ENCODE results near the gene CYGB. TPM values are rescaled to one million over a fixed set of nuclear protein-coding genes. Genes with fewer than 3 reads are reported as not detected.
A peak's percentile ranks its signal among the peaks of the same experiment; 100 is the strongest.

CYGB gene
- polyA plus RNA-seq, 1 of the 3 experiments (the other 2 are of a cell fraction) = 1.7 TPM

DNA sequence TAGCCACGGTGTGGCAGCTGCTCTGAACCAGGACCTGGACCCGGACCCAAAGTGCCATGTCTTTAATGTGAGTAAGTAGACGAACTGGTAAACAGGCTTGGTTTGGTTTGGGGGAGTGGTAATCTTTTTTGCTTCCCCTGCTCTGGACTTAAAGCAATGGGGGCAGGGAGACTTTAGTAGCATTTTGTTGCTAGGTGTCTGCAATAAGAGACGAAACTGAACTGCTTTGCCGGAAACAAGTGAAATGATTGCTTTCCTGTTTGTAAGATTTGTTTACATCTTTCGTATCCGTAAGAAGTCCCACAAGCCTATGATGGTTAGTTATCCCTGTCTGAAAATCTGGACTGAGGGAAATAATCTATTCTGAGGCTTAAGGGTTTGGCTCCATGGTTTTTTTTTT is 23.8 kb upstream of the CYGB start:
- WGBS (ENCODE audit: low lambda C conversion rate) = 86% methylated on average over 7 of the region's 7 CpGs
- no peak for DNase-seq
- no peaks in the 10 kb centered on the region for H3K9me2 ChIP-seq
- H2AFZ ChIP-seq (ENCODE audit: low read depth) = no peak overlapping the region
- H3K79me2 ChIP-seq (ENCODE audit: insufficient read depth) = peaks cover 60% of the 10 kb centered on the region
- H3K27ac ChIP-seq (ENCODE audit: low read depth in 2 of 2, low read length in 1 of 2) = peak overlapping the region; percentile 73 to 76
- H3F3A ChIP-seq (replicated peaks; ENCODE audit: insufficient read depth) = peaks cover 46% of the 10 kb centered on the region
- POLR2A ChIA-PET = no interaction called here
- TF ChIP-seq CHD2 (IDR thresholded peaks at IDR 0.05; ENCODE audit: low read length, partially characterized antibody) = no peak
- peaks cover 30 to 32% of the 10 kb centered on the region in 2 experiments for H3K4me1 ChIP-seq (ENCODE audit: control insufficient read depth in 1 of 2, insufficient read depth in 2 of 2, low read depth in 1 of 2, low read length in 1 of 2)
- H3K9me3 ChIP-seq = no peaks in the 10 kb centered on the region
- CTCF ChIA-PET = interaction anchor here (1.1 to 14.5 kb wide), 7 partner anchors 8 to 152 kb away, joined by 3 to 319 read pairs (median 105); partner anchors contain the start of gene MXRA7
- H3K9ac ChIP-seq = peak overlapping the region; percentile 33; the same call in 1 of the 2 replicates
- peaks cover 62% of the 10 kb centered on the region for H4K20me1 ChIP-seq (ENCODE audit: insufficient read depth)
- H3K4me2 ChIP-seq = peak overlapping the region; percentile 79
- H3K27me3 ChIP-seq (ENCODE audit: insufficient read depth) = no peaks in the 10 kb centered on the region
- peaks cover 36 to 42% of the 10 kb centered on the region in 2 experiments for H3K36me3 ChIP-seq (replicated peaks in 1 of 2; ENCODE audit: control insufficient read depth in 1 of 2, insufficient read depth in 2 of 2, low read length in 1 of 2)
- H3K4me3 ChIP-seq (ENCODE audit: low read depth in 2 of 2, low read length in 1 of 2) = 0 out of 4 replicates have a peak overlapping the region, but pooled peaks of 1 of the 2 experiments have one; percentile 1

DNA sequence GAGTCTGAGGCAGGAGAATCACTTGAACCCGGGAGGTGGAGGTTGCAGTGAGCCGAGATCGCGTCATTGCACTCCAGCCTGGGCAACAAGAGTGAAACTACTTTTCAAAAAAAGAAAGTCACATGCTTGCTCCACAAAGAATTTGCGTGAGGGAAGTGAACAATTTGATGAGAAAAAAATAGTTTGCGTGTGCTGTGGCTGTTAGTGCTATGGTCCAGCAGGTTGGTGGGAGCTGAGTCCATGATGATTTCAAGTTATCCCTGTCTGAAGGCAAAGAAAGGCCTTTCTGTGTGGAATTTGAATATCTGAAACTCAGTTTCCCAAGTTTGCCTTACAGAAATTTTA is 23.3 kb upstream of the CYGB start:
- Histone ChIP-seq H3K4me2 (peak overlapping the region; percentile 79), H3K9ac (peak overlapping the region; percentile 33; the same call in 1 of the 2 replicates), H3K4me1 (ENCODE audit: control insufficient read depth in 1 of 2, insufficient read depth in 2 of 2, low read depth in 1 of 2, low read length in 1 of 2) (peaks cover 30 to 32% of the 10 kb centered on the region in 2 experiments), H3K36me3 (replicated peaks in 1 of 2; ENCODE audit: control insufficient read depth in 1 of 2, insufficient read depth in 2 of 2, low read length in 1 of 2) (peaks cover 33 to 42% of the 10 kb centered on the region in 2 experiments), H3K27me3 (ENCODE audit: insufficient read depth) (no peaks in the 10 kb centered on the region), H2AFZ (ENCODE audit: low read depth) (no peak overlapping the region), H4K20me1 (ENCODE audit: insufficient read depth) (peaks cover 58% of the 10 kb centered on the region), H3K4me3 (ENCODE audit: low read depth in 2 of 2, low read length in 1 of 2) (0 out of 4 replicates have a peak overlapping the region, but pooled peaks of 1 of the 2 experiments have one; percentile 1), H3K79me2 (ENCODE audit: insufficient read depth) (peaks cover 60% of the 10 kb centered on the region), H3K27ac (ENCODE audit: low read depth in 2 of 2, low read length in 1 of 2) (peak overlapping the region; percentile 73 to 76; a peak in 3 of 4 replicates), H3K9me3 (no peaks in the 10 kb centered on the region), H3F3A (replicated peaks; ENCODE audit: insufficient read depth) (peaks cover 44% of the 10 kb centered on the region), H3K9me2 (no peaks in the 10 kb centered on the region)
- no peak for DNase-seq
- POLR2A ChIA-PET = interaction anchor here (0.8 to 1.5 kb wide), 3 partner anchors 9 to 111 kb away, joined by 3 to 4 read pairs (median 3); a partner anchor contains a TSS
- TF ChIP-seq MEF2A (IDR thresholded peaks at IDR 0.05; ENCODE audit: borderline replicate concordance, low read depth) = no peak
- CTCF ChIA-PET = interaction anchor here (0.9 to 14.5 kb wide), 10 partner anchors 9 to 176 kb away, joined by 3 to 319 read pairs (median 94); partner anchors contain the start of gene MXRA7
- 85% methylated on average over 6 of the region's 6 CpGs for WGBS (ENCODE audit: low lambda C conversion rate)

GRCh38 chr17:76560036-76560876 is 22.7 kb upstream of the CYGB start:
- Histone ChIP-seq H3K27ac (ENCODE audit: low read depth in 2 of 2, low read length in 1 of 2) (peak overlapping the region; percentile 29 to 73; a peak in 3 of 4 replicates), H3K4me3 (ENCODE audit: low read depth in 2 of 2, low read length in 1 of 2) (0 out of 4 replicates have a peak overlapping the region, but pooled peaks of 1 of the 2 experiments have one; percentile 1), H3K4me2 (peak overlapping the region; percentile 79), H3K9me2 (no peaks in the 10 kb centered on the region), H3K27me3 (ENCODE audit: insufficient read depth) (no peaks in the 10 kb centered on the region), H3K36me3 (replicated peaks in 1 of 2; ENCODE audit: control insufficient read depth in 1 of 2, insufficient read depth in 2 of 2, low read length in 1 of 2) (peaks cover 27 to 37% of the 10 kb centered on the region in 2 experiments), H3F3A (replicated peaks; ENCODE audit: insufficient read depth) (peaks cover 41% of the 10 kb centered on the region), H3K4me1 (ENCODE audit: control insufficient read depth in 1 of 2, insufficient read depth in 2 of 2, low read depth in 1 of 2, low read length in 1 of 2) (peaks cover 30 to 31% of the 10 kb centered on the region in 2 experiments), H3K9me3 (no peaks in the 10 kb centered on the region), H3K9ac (no peak overlapping the region), H4K20me1 (ENCODE audit: insufficient read depth) (peaks cover 52% of the 10 kb centered on the region), H2AFZ (ENCODE audit: low read depth) (no peak overlapping the region), H3K79me2 (ENCODE audit: insufficient read depth) (peaks cover 56% of the 10 kb centered on the region)
- POLR2A ChIA-PET = interaction anchor here (0.8 to 4.4 kb wide), 4 partner anchors 7 to 111 kb away, joined by 3 to 20 read pairs (median 4); a partner anchor contains a TSS
- CTCF ChIA-PET = interaction anchor here (0.9 to 14.5 kb wide), 14 partner anchors 9 to 176 kb away, joined by 3 to 319 read pairs (median 36); partner anchors contain the start of genes MXRA7, PRCD and ST6GALNAC2
- TF ChIP-seq RXRA (IDR thresholded peaks at IDR 0.05; ENCODE audit: borderline replicate concordance, low read depth) (no peak), ZBTB33 (IDR thresholded peaks at IDR 0.05; ENCODE audit: borderline replicate concordance, low read depth) (no peak), POLR2AphosphoS5 (IDR thresholded peaks at IDR 0.05; ENCODE audit: low read depth, low read length) (no peak), SIN3A (IDR thresholded peaks at IDR 0.05; ENCODE audit: borderline replicate concordance, low read depth, low read length) (no peak), NFIC (IDR thresholded peaks at IDR 0.05; ENCODE audit: borderline replicate concordance) (no peak)
- TF ChIP-seq, protein P1, sequence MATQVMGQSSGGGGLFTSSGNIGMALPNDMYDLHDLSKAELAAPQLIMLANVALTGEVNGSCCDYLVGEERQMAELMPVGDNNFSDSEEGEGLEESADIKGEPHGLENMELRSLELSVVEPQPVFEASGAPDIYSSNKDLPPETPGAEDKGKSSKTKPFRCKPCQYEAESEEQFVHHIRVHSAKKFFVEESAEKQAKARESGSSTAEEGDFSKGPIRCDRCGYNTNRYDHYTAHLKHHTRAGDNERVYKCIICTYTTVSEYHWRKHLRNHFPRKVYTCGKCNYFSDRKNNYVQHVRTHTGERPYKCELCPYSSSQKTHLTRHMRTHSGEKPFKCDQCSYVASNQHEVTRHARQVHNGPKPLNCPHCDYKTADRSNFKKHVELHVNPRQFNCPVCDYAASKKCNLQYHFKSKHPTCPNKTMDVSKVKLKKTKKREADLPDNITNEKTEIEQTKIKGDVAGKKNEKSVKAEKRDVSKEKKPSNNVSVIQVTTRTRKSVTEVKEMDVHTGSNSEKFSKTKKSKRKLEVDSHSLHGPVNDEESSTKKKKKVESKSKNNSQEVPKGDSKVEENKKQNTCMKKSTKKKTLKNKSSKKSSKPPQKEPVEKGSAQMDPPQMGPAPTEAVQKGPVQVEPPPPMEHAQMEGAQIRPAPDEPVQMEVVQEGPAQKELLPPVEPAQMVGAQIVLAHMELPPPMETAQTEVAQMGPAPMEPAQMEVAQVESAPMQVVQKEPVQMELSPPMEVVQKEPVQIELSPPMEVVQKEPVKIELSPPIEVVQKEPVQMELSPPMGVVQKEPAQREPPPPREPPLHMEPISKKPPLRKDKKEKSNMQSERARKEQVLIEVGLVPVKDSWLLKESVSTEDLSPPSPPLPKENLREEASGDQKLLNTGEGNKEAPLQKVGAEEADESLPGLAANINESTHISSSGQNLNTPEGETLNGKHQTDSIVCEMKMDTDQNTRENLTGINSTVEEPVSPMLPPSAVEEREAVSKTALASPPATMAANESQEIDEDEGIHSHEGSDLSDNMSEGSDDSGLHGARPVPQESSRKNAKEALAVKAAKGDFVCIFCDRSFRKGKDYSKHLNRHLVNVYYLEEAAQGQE (IDR thresholded peaks at IDR 0.05; ENCODE audit: low read depth, low read length) = no peak
- 88% methylated on average over 10 of the region's 10 CpGs for WGBS (ENCODE audit: low lambda C conversion rate)
- DNase-seq = no peak

All from SK-N-SH (cell line).